Measurements from ENCODE around the gene EXOSC2. TPM values are rescaled to one million over a fixed set of nuclear protein-coding genes. Genes with fewer than 3 reads are reported as not detected.
A peak's percentile ranks its signal among the peaks of the same experiment; 100 is the strongest.

EXOSC2 gene
- total and polyA plus RNA-seq, 2 of the 8 experiments (the other 6 are each of a cell fraction or from before 2014, with no cell fraction given), result 47.8 to 93.6 TPM

GRCh38 chr9:130692321-130692720, 1.3 kb upstream of the EXOSC2 start (continued):
- TF ChIP-seq CHD7 (IDR thresholded peaks at IDR 0.05; ENCODE audit: insufficient replicate concordance, low read length), result no peak
- no peak for TF ChIP-seq KDM1A (IDR thresholded peaks at IDR 0.05; ENCODE audit: borderline replicate concordance, low read length)
- no peak for TF ChIP-seq JUND (IDR thresholded peaks at IDR 0.05; ENCODE audit: low read length)
- no peak for TF ChIP-seq USF2 (IDR thresholded peaks at IDR 0.05; ENCODE audit: low read length)
- no peak for TF ChIP-seq SP4 (IDR thresholded peaks at IDR 0.05; ENCODE audit: low read length)
- TF ChIP-seq BRCA1 (IDR thresholded peaks at IDR 0.05; ENCODE audit: low read depth, low read length), result no peak
- TF ChIP-seq MAFK (IDR thresholded peaks at IDR 0.05; ENCODE audit: low read depth, low read length), result no peak
- 0 out of 2 replicates have a peak, but pooled peaks have one; percentile 57 for TF ChIP-seq RBBP5 (IDR thresholded peaks at IDR 0.05; ENCODE audit: borderline replicate concordance, low read depth, low read length)
- peak; percentile 81 for TF ChIP-seq TBP (IDR thresholded peaks at IDR 0.05; ENCODE audit: low read depth, low read length)

Data from H1 (cell line).